ENCODE measurements around the gene PCDHGB2.

DNA sequence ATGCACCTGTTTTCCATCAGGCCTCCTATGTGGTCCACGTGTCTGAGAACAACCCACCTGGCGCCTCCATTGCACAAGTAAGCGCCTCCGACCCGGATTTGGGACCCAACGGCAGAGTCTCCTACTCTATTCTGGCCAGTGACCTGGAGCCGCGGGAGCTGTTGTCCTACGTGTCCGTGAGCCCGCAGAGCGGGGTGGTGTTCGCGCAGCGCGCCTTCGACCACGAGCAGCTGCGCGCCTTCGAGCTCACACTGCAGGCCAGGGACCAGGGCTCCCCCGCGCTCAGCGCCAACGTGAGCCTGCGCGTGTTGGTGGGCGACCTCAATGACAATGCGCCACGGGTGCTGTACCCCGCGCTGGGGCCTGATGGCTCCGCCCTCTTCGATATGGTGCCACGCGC lies 8.2 kb upstream of the PCDHGB2 start:
- no peak for TF ChIP-seq POLR2A (IDR thresholded peaks at IDR 0.05)
- TF ChIP-seq, protein P1, sequence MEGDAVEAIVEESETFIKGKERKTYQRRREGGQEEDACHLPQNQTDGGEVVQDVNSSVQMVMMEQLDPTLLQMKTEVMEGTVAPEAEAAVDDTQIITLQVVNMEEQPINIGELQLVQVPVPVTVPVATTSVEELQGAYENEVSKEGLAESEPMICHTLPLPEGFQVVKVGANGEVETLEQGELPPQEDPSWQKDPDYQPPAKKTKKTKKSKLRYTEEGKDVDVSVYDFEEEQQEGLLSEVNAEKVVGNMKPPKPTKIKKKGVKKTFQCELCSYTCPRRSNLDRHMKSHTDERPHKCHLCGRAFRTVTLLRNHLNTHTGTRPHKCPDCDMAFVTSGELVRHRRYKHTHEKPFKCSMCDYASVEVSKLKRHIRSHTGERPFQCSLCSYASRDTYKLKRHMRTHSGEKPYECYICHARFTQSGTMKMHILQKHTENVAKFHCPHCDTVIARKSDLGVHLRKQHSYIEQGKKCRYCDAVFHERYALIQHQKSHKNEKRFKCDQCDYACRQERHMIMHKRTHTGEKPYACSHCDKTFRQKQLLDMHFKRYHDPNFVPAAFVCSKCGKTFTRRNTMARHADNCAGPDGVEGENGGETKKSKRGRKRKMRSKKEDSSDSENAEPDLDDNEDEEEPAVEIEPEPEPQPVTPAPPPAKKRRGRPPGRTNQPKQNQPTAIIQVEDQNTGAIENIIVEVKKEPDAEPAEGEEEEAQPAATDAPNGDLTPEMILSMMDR (IDR thresholded peaks at IDR 0.05) = no peak
